ENCODE data around the gene MDH1.
"Not testable (repeated sequence)": the region's sequence is repeated elsewhere in the genome, so short reads cannot be mapped to it uniquely, and the experiment has no call there.

GRCh38 chr2:63623763-63624162 is 35.0 kb downstream of the MDH1 start:
- TF ChIP-seq, protein P1, sequence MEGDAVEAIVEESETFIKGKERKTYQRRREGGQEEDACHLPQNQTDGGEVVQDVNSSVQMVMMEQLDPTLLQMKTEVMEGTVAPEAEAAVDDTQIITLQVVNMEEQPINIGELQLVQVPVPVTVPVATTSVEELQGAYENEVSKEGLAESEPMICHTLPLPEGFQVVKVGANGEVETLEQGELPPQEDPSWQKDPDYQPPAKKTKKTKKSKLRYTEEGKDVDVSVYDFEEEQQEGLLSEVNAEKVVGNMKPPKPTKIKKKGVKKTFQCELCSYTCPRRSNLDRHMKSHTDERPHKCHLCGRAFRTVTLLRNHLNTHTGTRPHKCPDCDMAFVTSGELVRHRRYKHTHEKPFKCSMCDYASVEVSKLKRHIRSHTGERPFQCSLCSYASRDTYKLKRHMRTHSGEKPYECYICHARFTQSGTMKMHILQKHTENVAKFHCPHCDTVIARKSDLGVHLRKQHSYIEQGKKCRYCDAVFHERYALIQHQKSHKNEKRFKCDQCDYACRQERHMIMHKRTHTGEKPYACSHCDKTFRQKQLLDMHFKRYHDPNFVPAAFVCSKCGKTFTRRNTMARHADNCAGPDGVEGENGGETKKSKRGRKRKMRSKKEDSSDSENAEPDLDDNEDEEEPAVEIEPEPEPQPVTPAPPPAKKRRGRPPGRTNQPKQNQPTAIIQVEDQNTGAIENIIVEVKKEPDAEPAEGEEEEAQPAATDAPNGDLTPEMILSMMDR (IDR thresholded peaks at IDR 0.05), result not testable (repeated sequence)
- TF ChIP-seq EP300 (IDR thresholded peaks at IDR 0.05); SMC3 (IDR thresholded peaks at IDR 0.05); MYC (IDR thresholded peaks at IDR 0.05; ENCODE audit: borderline replicate concordance, low read length); POLR2A (IDR thresholded peaks at IDR 0.05; ENCODE audit: low read length); USF2 (IDR thresholded peaks at IDR 0.05); MAFK (IDR thresholded peaks at IDR 0.05; ENCODE audit: partially characterized antibody); RFX5 (IDR thresholded peaks at IDR 0.05): not testable (repeated sequence)
- TF ChIP-seq, protein P2, sequence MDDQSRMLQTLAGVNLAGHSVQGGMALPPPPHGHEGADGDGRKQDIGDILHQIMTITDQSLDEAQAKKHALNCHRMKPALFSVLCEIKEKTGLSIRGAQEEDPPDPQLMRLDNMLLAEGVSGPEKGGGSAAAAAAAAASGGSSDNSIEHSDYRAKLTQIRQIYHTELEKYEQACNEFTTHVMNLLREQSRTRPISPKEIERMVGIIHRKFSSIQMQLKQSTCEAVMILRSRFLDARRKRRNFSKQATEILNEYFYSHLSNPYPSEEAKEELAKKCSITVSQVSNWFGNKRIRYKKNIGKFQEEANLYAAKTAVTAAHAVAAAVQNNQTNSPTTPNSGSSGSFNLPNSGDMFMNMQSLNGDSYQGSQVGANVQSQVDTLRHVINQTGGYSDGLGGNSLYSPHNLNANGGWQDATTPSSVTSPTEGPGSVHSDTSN (IDR thresholded peaks at IDR 0.05), result not testable (repeated sequence)

Measured in A549 (cell line).